Measurements from ENCODE around the gene EEF1E1. TPM values are rescaled to one million over a fixed set of nuclear protein-coding genes. Genes with fewer than 3 reads are reported as not detected.

Gene EEF1E1
- total and polyA plus RNA-seq, 2 donors from 2014 or later = 35.4 to 59.3 TPM

DNA sequence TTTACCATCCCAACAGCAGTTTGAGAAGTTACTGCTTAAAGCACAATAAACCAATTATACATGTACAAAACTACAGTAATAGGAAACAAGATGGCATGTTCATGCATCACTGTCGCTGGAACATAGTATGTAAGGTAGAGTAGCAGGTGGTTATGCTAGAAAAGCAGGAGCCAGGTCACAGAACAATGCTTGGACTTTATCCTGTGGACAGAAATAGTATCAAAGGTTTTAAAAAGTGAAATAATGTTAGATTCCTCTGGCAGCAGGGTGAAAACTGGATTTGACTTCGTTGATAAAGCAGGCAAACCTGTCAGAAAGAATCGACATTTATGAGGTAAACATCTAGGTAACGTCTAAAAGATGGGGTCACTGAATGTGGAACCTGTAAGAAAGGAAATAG is 40.6 kb downstream of the EEF1E1 start:
- peaks cover 3 to 14% (median 4%) of the 10 kb centered on the region in 3 donors for H3K36me3 ChIP-seq (ENCODE audit: control insufficient read depth in 2 of 3, insufficient read depth in 3 of 3, low read length in 3 of 3)
- no peak overlapping the region for H3K27ac ChIP-seq (ENCODE audit: low read depth in 2 of 2, low read length in 2 of 2)
- intact Hi-C loops (cut with DNase I) = no loop called here
- H3K4me3 ChIP-seq (ENCODE audit: low read length in 3 of 3) = no peak overlapping the region
- TF ChIP-seq, protein P1, sequence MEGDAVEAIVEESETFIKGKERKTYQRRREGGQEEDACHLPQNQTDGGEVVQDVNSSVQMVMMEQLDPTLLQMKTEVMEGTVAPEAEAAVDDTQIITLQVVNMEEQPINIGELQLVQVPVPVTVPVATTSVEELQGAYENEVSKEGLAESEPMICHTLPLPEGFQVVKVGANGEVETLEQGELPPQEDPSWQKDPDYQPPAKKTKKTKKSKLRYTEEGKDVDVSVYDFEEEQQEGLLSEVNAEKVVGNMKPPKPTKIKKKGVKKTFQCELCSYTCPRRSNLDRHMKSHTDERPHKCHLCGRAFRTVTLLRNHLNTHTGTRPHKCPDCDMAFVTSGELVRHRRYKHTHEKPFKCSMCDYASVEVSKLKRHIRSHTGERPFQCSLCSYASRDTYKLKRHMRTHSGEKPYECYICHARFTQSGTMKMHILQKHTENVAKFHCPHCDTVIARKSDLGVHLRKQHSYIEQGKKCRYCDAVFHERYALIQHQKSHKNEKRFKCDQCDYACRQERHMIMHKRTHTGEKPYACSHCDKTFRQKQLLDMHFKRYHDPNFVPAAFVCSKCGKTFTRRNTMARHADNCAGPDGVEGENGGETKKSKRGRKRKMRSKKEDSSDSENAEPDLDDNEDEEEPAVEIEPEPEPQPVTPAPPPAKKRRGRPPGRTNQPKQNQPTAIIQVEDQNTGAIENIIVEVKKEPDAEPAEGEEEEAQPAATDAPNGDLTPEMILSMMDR (IDR thresholded peaks at IDR 0.05; ENCODE audit: borderline replicate concordance, extremely low read depth, insufficient read depth) = no peak
- FAIRE-seq (no peak), DNase-seq (no peak)
- no peaks in the 10 kb centered on the region for H3K27me3 ChIP-seq (ENCODE audit: control insufficient read depth, insufficient read depth, low read length)
- no peaks in the 10 kb centered on the region for H3K9me3 ChIP-seq (ENCODE audit: control insufficient read depth in 2 of 3, insufficient read depth in 1 of 3, low read length in 3 of 3)
- H3K4me1 ChIP-seq (ENCODE audit: control insufficient read depth in 2 of 3, insufficient read depth in 2 of 3, low read depth in 1 of 3, low read length in 3 of 3) = peaks cover 0 to 19% (median 14%) of the 10 kb centered on the region in 3 donors
- H3K9ac ChIP-seq (ENCODE audit: low read length in 3 of 3) = no peak overlapping the region

- FAIRE-seq (no peak), DNase-seq (no peak)
- H3K4me1 ChIP-seq (ENCODE audit: control insufficient read depth in 2 of 3, insufficient read depth in 2 of 3, low read depth in 1 of 3, low read length in 3 of 3) = peaks cover 0 to 9% (median 6%) of the 10 kb centered on the region in 3 donors
- TF ChIP-seq, protein P1 (IDR thresholded peaks at IDR 0.05; ENCODE audit: borderline replicate concordance, extremely low read depth, insufficient read depth) = no peak
- no peaks in the 10 kb centered on the region for H3K27me3 ChIP-seq (ENCODE audit: control insufficient read depth, insufficient read depth, low read length)
- H3K9ac ChIP-seq (ENCODE audit: low read length in 3 of 3) = no peak overlapping the region
- H3K36me3 ChIP-seq (ENCODE audit: control insufficient read depth in 2 of 3, insufficient read depth in 3 of 3, low read length in 3 of 3) = peaks cover 3 to 14% (median 4%) of the 10 kb centered on the region in 3 donors
- no peaks in the 10 kb centered on the region for H3K9me3 ChIP-seq (ENCODE audit: control insufficient read depth in 2 of 3, insufficient read depth in 1 of 3, low read length in 3 of 3)
- intact Hi-C loops (cut with DNase I) = no loop called here
- no peak overlapping the region for H3K27ac ChIP-seq (ENCODE audit: low read depth in 2 of 2, low read length in 2 of 2)
- H3K4me3 ChIP-seq (ENCODE audit: low read length in 3 of 3) = no peak overlapping the region
These were observed 42.0 kb downstream of the EEF1E1 start for GRCh38 chr6:8060346-8060745.

- H3K9me3 ChIP-seq (ENCODE audit: control insufficient read depth in 2 of 3, insufficient read depth in 1 of 3, low read length in 3 of 3) = no peaks in the 10 kb centered on the region
- TF ChIP-seq, protein P1 (IDR thresholded peaks at IDR 0.05; ENCODE audit: borderline replicate concordance, extremely low read depth, insufficient read depth) = no peak
- no peak overlapping the region for H3K4me3 ChIP-seq (ENCODE audit: low read length in 3 of 3)
- FAIRE-seq (peak; percentile 62), DNase-seq (peak in 2 of 5 donors; percentile 33 to 34)
- intact Hi-C loops (cut with DNase I) = no loop called here
- H3K4me1 ChIP-seq (ENCODE audit: control insufficient read depth in 2 of 3, insufficient read depth in 2 of 3, low read depth in 1 of 3, low read length in 3 of 3) = no peaks in the 10 kb centered on the region
- H3K9ac ChIP-seq (ENCODE audit: low read length in 3 of 3) = no peak overlapping the region
- no peak overlapping the region for H3K27ac ChIP-seq (ENCODE audit: low read depth in 2 of 2, low read length in 2 of 2)
- no peaks in the 10 kb centered on the region for H3K27me3 ChIP-seq (ENCODE audit: control insufficient read depth, insufficient read depth, low read length)
- peaks cover 3 to 14% (median 4%) of the 10 kb centered on the region in 3 donors for H3K36me3 ChIP-seq (ENCODE audit: control insufficient read depth in 2 of 3, insufficient read depth in 3 of 3, low read length in 3 of 3)
These were observed 43.2 kb downstream of the EEF1E1 start for GRCh38 chr6:8059129-8059528.

GRCh38 chr6:8057793-8058192 is 44.6 kb downstream of the EEF1E1 start:
- FAIRE-seq (no peak), DNase-seq (no peak)
- no peak overlapping the region for H3K4me3 ChIP-seq (ENCODE audit: low read length in 3 of 3)
- H3K27me3 ChIP-seq (ENCODE audit: control insufficient read depth, insufficient read depth, low read length) = no peaks in the 10 kb centered on the region
- H3K27ac ChIP-seq (ENCODE audit: low read depth in 2 of 2, low read length in 2 of 2) = no peak overlapping the region
- H3K9ac ChIP-seq (ENCODE audit: low read length in 3 of 3) = no peak overlapping the region
- no peaks in the 10 kb centered on the region for H3K4me1 ChIP-seq (ENCODE audit: control insufficient read depth in 2 of 3, insufficient read depth in 2 of 3, low read depth in 1 of 3, low read length in 3 of 3)
- intact Hi-C loops (cut with DNase I) = no loop called here
- no peaks in the 10 kb centered on the region for H3K9me3 ChIP-seq (ENCODE audit: control insufficient read depth in 2 of 3, insufficient read depth in 1 of 3, low read length in 3 of 3)
- H3K36me3 ChIP-seq (ENCODE audit: control insufficient read depth in 2 of 3, insufficient read depth in 3 of 3, low read length in 3 of 3) = peaks cover 3 to 14% (median 4%) of the 10 kb centered on the region in 3 donors
- TF ChIP-seq, protein P1 (IDR thresholded peaks at IDR 0.05; ENCODE audit: borderline replicate concordance, extremely low read depth, insufficient read depth) = no peak
